ENCODE data around the gene NDC80.

- TF ChIP-seq CTCF (IDR thresholded peaks at IDR 0.05) (no peak), POLR2A (IDR thresholded peaks at IDR 0.05) (no peak)
Measured at GRCh38 chr18:2549462-2549861, 21.9 kb upstream of the NDC80 start.

Data from suprapubic skin (tissue), 3 donors.